ENCODE measurements around the gene GPR179.
A peak's percentile ranks its signal among the peaks of the same experiment; 100 is the strongest.

GPR179 gene

GRCh38 chr17:38349097-38349730, 5.5 kb upstream of the GPR179 start:
- peak; percentile 55 to 78 for DNase-seq (ENCODE audit: low read depth in 2 of 2)

GRCh38 chr17:38345743-38346142, 2.0 kb upstream of the GPR179 start:
- DNase-seq (ENCODE audit: low read depth in 2 of 2): no peak

- DNase-seq (ENCODE audit: low read depth in 2 of 2): no peak
Observed at GRCh38 chr17:38344420-38344745, 627 bp upstream of the GPR179 start.

GRCh38 chr17:38342886-38343607, 709 bp downstream of the GPR179 start:
- no peak for DNase-seq (ENCODE audit: low read depth in 2 of 2)

GRCh38 chr17:38341035-38341721, 2.6 kb downstream of the GPR179 start:
- DNase-seq (ENCODE audit: low read depth in 2 of 2): no peak

GRCh38 chr17:38339891-38340290, 3.9 kb downstream of the GPR179 start:
- no peak for DNase-seq (ENCODE audit: low read depth in 2 of 2)

- DNase-seq (ENCODE audit: low read depth in 2 of 2): no peak
Observed at GRCh38 chr17:38338535-38338934, 5.2 kb downstream of the GPR179 start.

- no peak for DNase-seq (ENCODE audit: low read depth in 2 of 2)
Observed at GRCh38 chr17:38338053-38338452, 5.7 kb downstream of the GPR179 start.

GRCh38 chr17:38336838-38337237, 6.9 kb downstream of the GPR179 start:
- no peak for DNase-seq (ENCODE audit: low read depth in 2 of 2)

- no peak for DNase-seq (ENCODE audit: low read depth in 2 of 2)
Observed at GRCh38 chr17:38334480-38335364, 9.0 kb downstream of the GPR179 start.

GRCh38 chr17:38333635-38334295, 10.0 kb downstream of the GPR179 start:
- no peak for DNase-seq (ENCODE audit: low read depth in 2 of 2)

GRCh38 chr17:38332735-38333134, 11.0 kb downstream of the GPR179 start:
- DNase-seq (ENCODE audit: low read depth in 2 of 2): no peak

GRCh38 chr17:38330941-38331411, 12.8 kb downstream of the GPR179 start:
- DNase-seq (ENCODE audit: low read depth in 2 of 2): no peak

GRCh38 chr17:38329808-38330730, 13.7 kb downstream of the GPR179 start:
- no peak for DNase-seq (ENCODE audit: low read depth in 2 of 2)

GRCh38 chr17:38329284-38329683, 14.5 kb downstream of the GPR179 start:
- no peak for DNase-seq (ENCODE audit: low read depth in 2 of 2)

- no peak for DNase-seq (ENCODE audit: low read depth in 2 of 2)
Observed at GRCh38 chr17:38328620-38329019, 15.1 kb downstream of the GPR179 start.

GRCh38 chr17:38327936-38328335, 15.8 kb downstream of the GPR179 start:
- no peak for DNase-seq (ENCODE audit: low read depth in 2 of 2)

- DNase-seq (ENCODE audit: low read depth in 2 of 2): no peak
Observed at GRCh38 chr17:38326996-38327792, 16.6 kb downstream of the GPR179 start.

GRCh38 chr17:38325221-38325851, 18.4 kb downstream of the GPR179 start:
- DNase-seq (ENCODE audit: low read depth in 2 of 2): no peak

Measured in stimulated activated CD8-positive, alpha-beta memory T cell treated with anti-CD3 and anti-CD28 coated beads, Interleukin-7, amount 100 ng/mL, for 1 hour (primary cell).